Measurements from ENCODE around the gene EBF4. TPM values are rescaled to one million over a fixed set of nuclear protein-coding genes. Genes with fewer than 3 reads are reported as not detected.

EBF4 gene
- total RNA-seq, 4 donors from 2014 or later = 1.1 to 6.0 (median 1.8) TPM

DNA sequence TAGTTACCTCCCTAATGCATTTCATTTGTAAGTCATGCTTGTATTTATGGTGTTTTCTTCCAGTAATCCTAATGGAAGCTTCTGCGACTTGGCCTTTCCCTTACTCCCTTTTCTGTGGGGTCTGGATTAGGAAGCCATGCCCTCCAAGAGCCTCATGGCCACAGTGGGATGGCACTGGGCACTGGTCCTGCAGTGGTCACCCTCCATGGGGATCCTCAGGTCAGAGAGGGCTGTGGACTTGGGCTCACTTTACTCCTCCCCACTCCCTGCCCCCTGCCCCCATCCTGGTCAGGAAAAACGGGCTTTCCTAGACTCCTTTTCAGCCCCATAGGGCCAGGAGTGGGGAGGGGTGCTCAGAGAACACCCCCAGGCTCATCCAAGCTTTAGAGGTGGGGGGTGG, 49.9 kb downstream of the EBF4 start:
- TF ChIP-seq CTCF (IDR thresholded peaks at IDR 0.05; ENCODE audit: low read depth) = no peak

- no peak for TF ChIP-seq CTCF (IDR thresholded peaks at IDR 0.05; ENCODE audit: low read depth)
Observed at GRCh38 chr20:2742934-2743559, 50.5 kb downstream of the EBF4 start.

DNA sequence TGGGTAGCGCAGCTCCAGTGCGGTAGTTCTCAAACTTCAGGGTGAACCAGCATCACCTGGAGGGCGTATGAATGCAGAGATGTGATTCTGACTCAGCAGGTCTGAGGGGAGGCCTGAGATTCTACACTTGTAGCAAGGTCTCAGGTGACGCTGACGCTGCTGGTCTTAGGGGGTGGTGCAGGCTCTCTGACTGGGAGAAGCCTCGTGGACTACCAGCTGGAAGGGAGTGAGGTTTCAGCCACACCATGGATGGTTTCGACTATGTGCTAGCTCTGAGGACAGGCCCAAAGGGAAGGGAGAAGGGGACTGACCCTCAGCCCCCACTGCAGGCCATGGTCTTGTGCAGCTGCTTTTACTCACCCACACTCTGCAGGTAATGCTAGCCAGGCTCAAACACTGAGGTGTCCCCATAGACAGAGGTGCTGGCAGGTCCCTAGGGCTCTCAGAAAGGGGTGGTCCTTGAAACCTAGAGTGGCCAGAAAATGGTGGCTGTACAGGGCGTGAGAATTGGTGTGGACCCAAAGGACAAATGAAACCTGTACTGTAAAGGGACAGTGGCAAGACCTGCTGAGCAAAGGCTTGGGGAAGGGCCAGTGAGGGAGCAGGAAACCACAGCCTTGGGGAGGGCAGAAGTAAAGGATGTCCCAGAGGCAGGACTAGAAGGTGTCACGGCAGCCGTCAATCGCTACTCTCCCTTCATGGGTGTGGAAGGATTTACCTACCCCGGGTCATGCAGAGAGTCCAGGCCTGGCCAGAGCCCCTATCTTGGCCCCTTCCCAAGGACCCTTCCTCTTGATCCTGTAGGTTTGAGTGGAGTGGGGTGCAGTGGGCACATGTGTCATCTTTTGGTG, 52.7 kb downstream of the EBF4 start:
- TF ChIP-seq CTCF (IDR thresholded peaks at IDR 0.05; ENCODE audit: low read depth) = no peak

DNA sequence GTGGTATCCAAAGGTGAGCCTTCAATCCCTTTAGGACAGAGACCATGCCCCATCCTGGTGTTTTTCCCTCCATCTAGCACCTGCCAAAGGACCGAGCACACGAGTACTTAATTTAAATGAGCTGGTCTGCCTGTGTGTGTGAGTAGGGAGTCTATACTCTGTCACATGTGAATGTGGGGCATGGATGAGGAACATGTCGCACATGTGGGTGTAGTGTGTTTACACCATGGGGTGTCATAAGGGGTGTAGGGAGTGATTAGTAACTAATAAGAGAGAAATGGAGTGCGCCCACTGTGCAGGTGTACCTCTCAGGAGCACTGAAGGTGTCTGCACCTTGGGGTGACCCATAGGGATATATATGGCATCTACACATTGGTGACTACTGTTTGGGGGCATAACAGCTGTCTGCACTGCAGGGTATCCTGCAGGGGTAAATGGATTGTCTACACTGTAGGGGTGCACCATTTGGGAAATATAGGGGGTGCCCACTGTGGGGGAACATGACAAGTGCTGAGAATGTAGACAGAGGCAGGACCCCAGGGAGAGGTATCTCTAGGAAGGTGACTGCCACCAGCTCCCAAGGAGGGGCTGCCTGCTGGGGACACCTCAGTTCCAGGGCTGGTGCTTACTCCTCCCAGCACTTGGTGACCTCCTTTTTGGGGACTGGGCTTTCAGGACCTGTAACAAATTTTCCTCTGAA, 53.5 kb downstream of the EBF4 start:
- no peak for TF ChIP-seq CTCF (IDR thresholded peaks at IDR 0.05; ENCODE audit: low read depth)

- TF ChIP-seq CTCF (IDR thresholded peaks at IDR 0.05; ENCODE audit: low read depth) = no peak
Observed at GRCh38 chr20:2746636-2747265, 54.2 kb downstream of the EBF4 start.

GRCh38 chr20:2747676-2748235, 55.2 kb downstream of the EBF4 start:
- no peak for TF ChIP-seq CTCF (IDR thresholded peaks at IDR 0.05; ENCODE audit: low read depth)
